Nephron (organoid): ENCODE data around the gene PCBP3.
A peak's percentile ranks its signal among the peaks of the same experiment; 100 is the strongest.
"Not testable (repeated sequence)": the region's sequence is repeated elsewhere in the genome, so short reads cannot be mapped to it uniquely, and the experiment has no call there.

Experiments used
- H3K27ac Mint-ChIP-seq, 3 experiments: 2 replicates each; pipeline ENCODE4 v1.8.0; 2020; ENCODE audit warnings: mixed read lengths in 3 of 3, mild to moderate bottlenecking in 2 of 3, moderate library complexity in 1 of 3
- H3K27me3 Mint-ChIP-seq: 2 replicates; pipeline ENCODE4 v1.8.0; 2021; ENCODE audit warnings: low read depth, mild to moderate bottlenecking, moderate library complexity, mixed read lengths
- H3K36me3 Mint-ChIP-seq: 2 replicates; pipeline ENCODE4 v1.8.0; 2020; ENCODE audit warnings: low read depth, mixed read lengths
- H3K4me1 Mint-ChIP-seq: 2 replicates; pipeline ENCODE4 v1.8.0; 2020; ENCODE audit warnings: mixed read lengths
- H3K4me3 Mint-ChIP-seq, 3 experiments: 2 replicates each; pipeline ENCODE4 v1.8.0; 2020; ENCODE audit warnings: mild to moderate bottlenecking in 3 of 3, mixed read lengths in 3 of 3, moderate library complexity in 2 of 3
- H3K9me3 Mint-ChIP-seq: 2 replicates; pipeline ENCODE4 v1.8.0; 2020; ENCODE audit warnings: mixed read lengths
- CTCF ChIP-seq, 3 experiments: fragments of 200-600 bp; sonication (generic); IDR thresholded peaks; one replicate each; pipeline ENCODE4 v1.5.0; 2021; ENCODE audit warnings: antibody characterized with exemption in 3 of 3; ENCODE audit not compliant: unreplicated experiment in 3 of 3

The PCBP3 gene

DNA sequence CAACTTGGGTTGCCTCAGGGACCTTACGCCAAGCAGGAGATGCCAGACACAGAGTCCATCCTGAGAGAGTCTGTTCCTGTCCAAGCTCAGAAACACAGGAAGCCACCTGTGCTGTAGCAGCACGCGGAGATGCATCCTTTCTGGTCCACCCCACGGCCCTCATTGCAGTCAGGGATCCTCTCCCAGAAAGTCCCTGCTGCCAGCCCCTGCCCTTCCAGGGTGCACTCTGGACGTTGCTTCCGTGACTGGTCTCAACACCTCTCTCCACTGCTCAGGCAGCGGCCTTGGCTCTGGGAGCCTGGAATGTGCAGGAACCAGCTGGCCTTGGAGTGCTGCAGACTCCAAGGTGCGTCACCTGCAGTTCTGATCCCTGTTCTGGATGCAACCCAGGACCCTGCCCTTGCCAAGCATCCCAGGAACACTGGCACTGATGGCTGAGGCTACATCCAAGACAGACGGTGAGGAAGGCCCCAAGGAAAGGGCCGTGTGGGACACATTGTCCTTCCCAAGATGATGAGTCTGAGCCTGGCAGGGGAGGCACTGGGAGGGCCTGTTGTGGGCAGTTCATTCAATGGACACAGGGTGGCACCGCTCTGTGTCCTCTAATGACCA is 316.4 kb downstream of the PCBP3 start:
- TF ChIP-seq CTCF (IDR thresholded peaks at IDR 0.05; ENCODE audit: unreplicated experiment in 3 of 3), result no peak
- H3K27ac Mint-ChIP-seq, result no peak overlapping the region
- H3K9me3 Mint-ChIP-seq, result peaks cover 41% of the 10 kb centered on the region
- peaks cover 18% of the 10 kb centered on the region for H3K27me3 Mint-ChIP-seq
- no peak overlapping the region for H3K4me3 Mint-ChIP-seq
- H3K4me1 Mint-ChIP-seq, result peaks cover 16% of the 10 kb centered on the region
- peaks cover 11% of the 10 kb centered on the region for H3K36me3 Mint-ChIP-seq

DNA sequence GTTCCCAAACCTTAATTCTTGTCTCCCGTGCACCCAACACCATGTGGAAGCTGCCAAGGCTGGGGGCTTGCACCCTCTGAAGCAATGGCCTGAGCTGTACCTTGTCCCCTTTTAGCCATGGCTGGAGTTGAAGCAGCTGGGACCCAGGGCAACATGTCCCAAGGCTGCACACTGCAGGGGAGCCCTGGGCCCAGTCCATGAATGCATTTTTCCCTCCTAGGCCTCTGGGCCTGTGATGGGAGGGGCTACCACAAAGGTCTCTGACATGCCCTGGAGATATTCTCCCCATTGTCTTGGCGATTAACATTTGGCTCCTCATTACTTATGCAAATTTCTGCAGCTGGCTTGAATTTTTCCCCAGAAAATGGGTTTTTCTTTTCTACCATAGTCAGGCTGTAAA is 317.9 kb downstream of the PCBP3 start:
- H3K4me1 Mint-ChIP-seq, result peaks cover 16% of the 10 kb centered on the region
- H3K9me3 Mint-ChIP-seq, result peaks cover 38% of the 10 kb centered on the region
- H3K27me3 Mint-ChIP-seq, result peaks cover 18% of the 10 kb centered on the region
- not testable (repeated sequence) for H3K27ac Mint-ChIP-seq, H3K4me3 Mint-ChIP-seq
- peaks cover 11% of the 10 kb centered on the region for H3K36me3 Mint-ChIP-seq

- H3K27ac Mint-ChIP-seq, result peak overlapping the region in 2 of 3 experiments; percentile 24 to 44
- TF ChIP-seq CTCF (IDR thresholded peaks at IDR 0.05; ENCODE audit: unreplicated experiment in 3 of 3), result no peak
- peaks cover 15% of the 10 kb centered on the region for H3K27me3 Mint-ChIP-seq
- H3K4me1 Mint-ChIP-seq, result peaks cover 16% of the 10 kb centered on the region
- peaks cover 38% of the 10 kb centered on the region for H3K9me3 Mint-ChIP-seq
- no peak overlapping the region for H3K4me3 Mint-ChIP-seq
- peaks cover 11% of the 10 kb centered on the region for H3K36me3 Mint-ChIP-seq
These were observed 319.2 kb downstream of the PCBP3 start for GRCh38 chr21:45962531-45963231.

DNA sequence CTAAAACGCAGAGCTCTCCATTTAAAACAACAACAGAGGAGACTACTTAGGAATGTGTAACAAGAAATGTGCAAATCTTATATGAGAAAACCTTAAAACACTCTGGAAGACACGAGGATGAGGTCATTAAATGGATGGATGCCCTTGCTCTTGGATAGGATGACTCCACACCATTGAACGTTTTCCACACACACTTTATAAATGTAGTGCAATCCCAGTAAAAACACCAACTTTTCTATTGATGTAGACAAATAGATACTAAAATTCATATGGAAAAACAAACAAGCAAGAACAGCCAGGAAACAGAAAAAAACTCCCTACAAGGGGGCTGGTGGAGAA is 319.7 kb downstream of the PCBP3 start:
- peaks cover 13% of the 10 kb centered on the region for H3K27me3 Mint-ChIP-seq
- peaks cover 38% of the 10 kb centered on the region for H3K9me3 Mint-ChIP-seq
- no peak overlapping the region for H3K4me3 Mint-ChIP-seq
- H3K27ac Mint-ChIP-seq, result peak overlapping the region in 2 of 3 experiments; percentile 24 to 44
- peaks cover 11% of the 10 kb centered on the region for H3K36me3 Mint-ChIP-seq
- TF ChIP-seq CTCF (IDR thresholded peaks at IDR 0.05; ENCODE audit: unreplicated experiment in 3 of 3), result no peak
- peaks cover 15% of the 10 kb centered on the region for H3K4me1 Mint-ChIP-seq

GRCh38 chr21:45964649-45965048 is 321.1 kb downstream of the PCBP3 start:
- H3K9me3 Mint-ChIP-seq, result peaks cover 34% of the 10 kb centered on the region
- peaks cover 20% of the 10 kb centered on the region for H3K4me1 Mint-ChIP-seq
- peaks cover 13% of the 10 kb centered on the region for H3K27me3 Mint-ChIP-seq
- peaks cover 11% of the 10 kb centered on the region for H3K36me3 Mint-ChIP-seq
- no peak overlapping the region for H3K4me3 Mint-ChIP-seq
- no peak overlapping the region for H3K27ac Mint-ChIP-seq
- TF ChIP-seq CTCF (IDR thresholded peaks at IDR 0.05; ENCODE audit: unreplicated experiment in 3 of 3), result no peak

DNA sequence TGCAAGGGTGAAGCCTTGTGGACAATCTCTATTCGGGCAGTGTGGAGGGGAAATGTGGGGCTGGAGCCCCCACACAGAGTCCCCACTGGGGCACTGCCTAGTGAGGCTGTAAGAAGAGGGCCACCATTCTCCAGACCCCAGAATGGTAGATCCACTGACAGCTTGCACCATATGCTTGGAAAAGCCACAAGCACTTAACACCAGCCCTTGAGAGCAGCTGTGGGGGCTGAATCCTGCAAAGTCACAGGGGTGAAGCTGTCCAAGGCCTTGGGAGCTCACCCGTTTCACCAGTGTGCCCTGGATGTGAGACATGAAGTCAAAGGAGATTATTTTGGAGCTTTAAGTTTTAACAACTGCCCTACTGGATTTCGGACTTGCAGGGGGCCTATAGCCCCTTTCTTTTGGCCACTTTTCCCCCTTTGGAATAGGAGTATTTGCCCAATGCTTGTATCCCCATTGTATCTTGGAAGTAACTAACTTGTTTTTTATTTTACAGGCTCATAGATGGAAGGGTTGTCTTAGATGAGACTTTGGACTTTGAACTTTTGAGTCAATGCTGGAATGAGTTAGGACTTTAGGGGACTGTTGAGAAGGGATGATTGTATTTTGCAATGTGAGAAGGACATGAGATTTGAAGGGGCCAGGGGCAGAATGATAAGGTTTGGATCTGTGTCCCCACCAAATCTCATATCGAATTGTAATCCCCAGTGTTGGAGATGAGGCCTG is 321.7 kb downstream of the PCBP3 start:
- peaks cover 11% of the 10 kb centered on the region for H3K36me3 Mint-ChIP-seq
- no peak overlapping the region for H3K4me3 Mint-ChIP-seq
- no peak overlapping the region for H3K27ac Mint-ChIP-seq
- no peak for TF ChIP-seq CTCF (IDR thresholded peaks at IDR 0.05; ENCODE audit: unreplicated experiment in 3 of 3)
- peaks cover 26% of the 10 kb centered on the region for H3K4me1 Mint-ChIP-seq
- H3K9me3 Mint-ChIP-seq, result peaks cover 34% of the 10 kb centered on the region
- peaks cover 13% of the 10 kb centered on the region for H3K27me3 Mint-ChIP-seq
